Endothelial cell of umbilical vein (primary cell): ENCODE measurements around the gene CSNK1G3. TPM values are rescaled to one million over a fixed set of nuclear protein-coding genes. Genes with fewer than 3 reads are reported as not detected.

Source experiments
- BruUV-seq: library from RNA; stranded (reverse); fragments of 400-500 nt; replicated peaks from 2 replicates; lab custom pipeline; 2021; lab: Mats Ljungman, UMichigan
- CTCF ChIA-PET: fragments of 300-600, 350-600 bp; sonication (Branson Sonifier 250); formaldehyde crosslinking; loops from one replicate; lab custom pipeline; 2021; ENCODE audit warnings: antibody characterized with exemption, inconsistent platforms; lab: Charles Lee
- POLR2A ChIA-PET: fragments of 300-600, 350-600 bp; sonication (Branson Sonifier 250); formaldehyde crosslinking; loops from one replicate; lab custom pipeline; 2021; ENCODE audit warnings: antibody characterized with exemption, inconsistent platforms; lab: Charles Lee
- DNase-seq: peaks from one replicate; pipeline ENCODE4 v3.0.0-alpha.2; 2011; ENCODE audit warnings: low read depth, low spot score
- FAIRE-seq: peaks from 2 replicates; lab custom pipeline; 2011; peaks lifted over from hg19 to GRCh38; lab: Jason Lieb, UNC
- H2AFZ ChIP-seq: 2 replicates; pipeline ENCODE4 v1.6.0; 2012; ENCODE audit warnings: low read depth, low read length, control low read depth, inconsistent platforms
- H3K27ac ChIP-seq: 2 replicates; pipeline ENCODE4 v1.5.1; 2011; ENCODE audit warnings: low read depth, mild to moderate bottlenecking, control low read depth, low read length, moderate library complexity; ENCODE audit not compliant: insufficient read depth
- H3K27me3 ChIP-seq, 2 experiments: 2 replicates each; pipeline versions ENCODE4 v1.6.0 to v1.6.1; 2011; ENCODE audit warnings: low read length in 2 of 2, mixed read lengths in 1 of 2; ENCODE audit not compliant: control insufficient read depth in 2 of 2, insufficient read depth in 2 of 2
- H3K36me3 ChIP-seq, 2 experiments: 2 replicates in 1 of 2; 3 replicates in 1 of 2; pipeline ENCODE4 v1.5.1; 2011; ENCODE audit warnings: low read length in 2 of 2, mild to moderate bottlenecking in 1 of 2, moderate library complexity in 1 of 2; ENCODE audit not compliant: control insufficient read depth in 2 of 2, insufficient read depth in 2 of 2; ENCODE audit errors: extremely low read depth in 1 of 2
- H3K4me1 ChIP-seq: 3 replicates; pipeline ENCODE4 v1.5.1; 2011; ENCODE audit warnings: mild to moderate bottlenecking, low read length; ENCODE audit not compliant: control insufficient read depth, insufficient read depth; ENCODE audit errors: extremely low read depth
- H3K4me2 ChIP-seq: 2 replicates; pipeline ENCODE4 v1.6.1; 2011; ENCODE audit warnings: low read length, control low read depth, mixed read lengths; ENCODE audit not compliant: insufficient read depth
- H3K4me3 ChIP-seq, 3 experiments: fragments of 200-600 bp in 1 of 3; sonication (generic), shearing (Covaris generic) in 1 of 3; replicated peaks in 1 of 3; 2 replicates each; pipeline ENCODE4 v1.5.1; 2011 to 2016; ENCODE audit warnings: control low read depth in 3 of 3, low read length in 3 of 3, mild to moderate bottlenecking in 2 of 3, inconsistent platforms in 1 of 3, low read depth in 1 of 3, moderate library complexity in 1 of 3; ENCODE audit not compliant: insufficient read depth in 1 of 3
- H3K79me2 ChIP-seq: 2 replicates; pipeline ENCODE4 v1.6.0; 2012; ENCODE audit warnings: low read length, inconsistent platforms; ENCODE audit not compliant: control insufficient read depth, insufficient read depth
- H3K9ac ChIP-seq: replicated peaks from 2 replicates; pipeline ENCODE3; 2011; ENCODE audit warnings: low read length, control low read depth; ENCODE audit not compliant: insufficient read depth; ENCODE audit errors: extremely low read depth
- H3K9me1 ChIP-seq: replicated peaks from 3 replicates; pipeline ENCODE4 v1.6.0; 2011; ENCODE audit warnings: mild to moderate bottlenecking, low read length; ENCODE audit not compliant: control insufficient read depth, insufficient read depth; ENCODE audit errors: extremely low read depth
- H3K9me3 ChIP-seq: replicated peaks from 2 replicates; pipeline ENCODE4 v1.5.1; 2012; ENCODE audit warnings: low read length, inconsistent platforms; ENCODE audit not compliant: control insufficient read depth, insufficient read depth
- H4K20me1 ChIP-seq: replicated peaks from 2 replicates; pipeline ENCODE3; 2011; ENCODE audit warnings: mild to moderate bottlenecking, low read length; ENCODE audit not compliant: control insufficient read depth, insufficient read depth; ENCODE audit errors: extremely low read depth
- CTCF ChIP-seq, 2 donors: IDR thresholded peaks; 1 replicate in 1 of 2; 2 replicates in 1 of 2; pipeline ENCODE4 v1.5.1; 2011; ENCODE audit warnings: low read length in 2 of 2, mild to moderate bottlenecking in 2 of 2, moderate library complexity in 2 of 2, control low read depth in 1 of 2, inconsistent platforms in 1 of 2, low read depth in 1 of 2; ENCODE audit not compliant: insufficient read depth in 1 of 2; ENCODE audit errors: extremely low read depth in 1 of 2
- EZH2 ChIP-seq: IDR thresholded peaks from 2 replicates; pipeline ENCODE4 v1.6.1; 2012; ENCODE audit warnings: borderline replicate concordance, low read depth, mild to moderate bottlenecking, moderate library complexity, low read length, inconsistent platforms; ENCODE audit not compliant: severe bottlenecking
- FOS ChIP-seq: IDR thresholded peaks from 2 replicates; pipeline ENCODE4 v1.6.1; 2011; ENCODE audit warnings: mild to moderate bottlenecking, low read length, moderate library complexity, borderline replicate concordance; ENCODE audit not compliant: insufficient read depth
- GATA2 ChIP-seq: IDR thresholded peaks from 2 replicates; pipeline ENCODE4 v1.7.0; 2011; ENCODE audit warnings: low read depth, mild to moderate bottlenecking, moderate library complexity, mixed read lengths, low read length; ENCODE audit not compliant: insufficient read length, insufficient read depth
- JUN ChIP-seq: IDR thresholded peaks from 2 replicates; pipeline ENCODE4 v1.6.1; 2011; ENCODE audit warnings: borderline replicate concordance, low read depth; ENCODE audit not compliant: insufficient read length, insufficient read depth
- MAX ChIP-seq: IDR thresholded peaks from 2 replicates; pipeline ENCODE4 v1.6.1; 2011; ENCODE audit not compliant: insufficient read depth, insufficient read length
- MYC ChIP-seq: IDR thresholded peaks from one replicate; pipeline ENCODE4 v1.6.1; 2011; ENCODE audit warnings: mild to moderate bottlenecking, low read depth, low read length
- POLR2A ChIP-seq: IDR thresholded peaks from 2 replicates; pipeline ENCODE4 v1.6.1; 2012; ENCODE audit warnings: low read depth, mild to moderate bottlenecking, control low read depth, low read length
- POLR2AphosphoS5 ChIP-seq: IDR thresholded peaks from 2 replicates; pipeline ENCODE4 v1.6.1; 2012; ENCODE audit warnings: low read depth, mild to moderate bottlenecking, control low read depth, low read length, moderate library complexity; ENCODE audit not compliant: insufficient read depth
- dilution Hi-C: fragments of 300-500 bp; cut with MboI; formaldehyde crosslinking; loops from one replicate; pipeline ENCODE4 v1.15.0; 2019; ENCODE audit warnings: low sequenced_read_pairs; ENCODE audit not compliant: extremely low pct_ligation_motif_present
- intact Hi-C: fragments of 100-400 bp; cut with micrococcal nuclease; formaldehyde crosslinking; loops from one replicate; pipeline ENCODE4 v1.10.0; 2022
- polyA plus RNA-seq, 4 experiments: library from polyadenylated mRNA; depleted of rRNA in 3 of 4; stranded (reverse) in 3 of 4; unstranded in 1 of 4; fragments of >200 nt; gene quantifications; 2 replicates each; pipeline versions ENCODE4 v1.2.1 to v1.2.3, GENCODE V29; 2011 to 2012; ENCODE audit warnings: missing spikeins in 1 of 4
- total RNA-seq: library from RNA; stranded (reverse); gene quantifications from 2 replicates; pipeline ENCODE4 v1.2.3, GENCODE V29; 2021

Gene CSNK1G3
- total and polyA plus RNA-seq, 2 donors (not counting 3 experiments of a cell fraction or from before 2014, with no cell fraction given): 10.4 to 35.9 TPM

- Histone ChIP-seq H4K20me1 (peaks cover 8% of the 10 kb centered on the region), H3K4me3 (no peak overlapping the region), H2AFZ (no peak overlapping the region), H3K27ac (no peak overlapping the region), H3K9ac (no peak overlapping the region), H3K9me3 (no peaks in the 10 kb centered on the region), H3K4me1 (peaks cover 4% of the 10 kb centered on the region), H3K4me2 (no peak overlapping the region), H3K9me1 (peaks cover 2% of the 10 kb centered on the region), H3K36me3 (peaks cover 0 to 2% of the 10 kb centered on the region in 2 experiments), H3K27me3 (no peaks in the 10 kb centered on the region), H3K79me2 (peaks cover 38% of the 10 kb centered on the region)
- TF ChIP-seq CTCF (IDR thresholded peaks at IDR 0.05; ENCODE audit: extremely low read depth in 1 of 2, insufficient read depth in 1 of 2, low read depth in 1 of 2, low read length in 2 of 2) (peak; percentile 14 to 39), POLR2A (no peak), FOS (no peak)
- FAIRE-seq (peak; percentile 55), DNase-seq (peak; percentile 27)
- CTCF ChIA-PET: interaction anchor here (0.9 to 1.3 kb wide), 2 partner anchors 11 to 16 kb away, joined by 4 to 6 read pairs; no protein-coding TSS in a partner anchor
- dilution Hi-C loops (no loop called here), intact Hi-C loops (no loop called here)
- BruUV-seq: no TSS peak
- POLR2A ChIA-PET: no interaction called here
These were observed 33.5 kb downstream of the CSNK1G3 start for GRCh38 chr5:123545506-123545905.

- POLR2A ChIA-PET: no interaction called here
- Histone ChIP-seq H3K4me3 (no peak overlapping the region), H3K4me1 (peaks cover 4% of the 10 kb centered on the region), H3K9ac (no peak overlapping the region), H3K79me2 (peaks cover 36% of the 10 kb centered on the region), H2AFZ (no peak overlapping the region), H3K36me3 (peaks cover 0 to 2% of the 10 kb centered on the region in 2 experiments), H3K9me3 (no peaks in the 10 kb centered on the region), H3K27me3 (no peaks in the 10 kb centered on the region), H3K4me2 (no peak overlapping the region), H3K9me1 (no peaks in the 10 kb centered on the region), H3K27ac (no peak overlapping the region), H4K20me1 (peaks cover 4% of the 10 kb centered on the region)
- dilution Hi-C loops (no loop called here), intact Hi-C loops (no loop called here)
- no TSS peak for BruUV-seq
- no peak for DNase-seq
- no peak for FAIRE-seq
- TF ChIP-seq POLR2AphosphoS5 (no peak), GATA2 (no peak), FOS (no peak), EZH2 (no peak), MAX (no peak), MYC (no peak), JUN (no peak), CTCF (IDR thresholded peaks at IDR 0.05; ENCODE audit: extremely low read depth in 1 of 2, insufficient read depth in 1 of 2, low read depth in 1 of 2, low read length in 2 of 2) (no peak), POLR2A (no peak)
- CTCF ChIA-PET: no interaction called here
These were observed 34.7 kb downstream of the CSNK1G3 start for GRCh38 chr5:123546657-123547056.
